Heart right ventricle (tissue), 16 donors: ENCODE results near the gene DNAL1. TPM values are rescaled to one million over a fixed set of nuclear protein-coding genes. Genes with fewer than 3 reads are reported as not detected.
"Not testable (repeated sequence)": the region's sequence is repeated elsewhere in the genome, so short reads cannot be mapped to it uniquely, and the experiment has no call there.

Experiments
- ATAC-seq, 8 donors: fragments of 200-7000 bp; cut with Tn5 transposase; one replicate each; pipeline ENCODE4 v1.9.1; 2020; ENCODE audit warnings: mild to moderate bottlenecking in 8 of 8, moderate library complexity in 8 of 8, moderate number of reproducible peaks in 1 of 8
- DNase-seq, 2 donors: peaks; one replicate each; pipeline ENCODE4 v3.0.0-alpha.2; 2020
- H3K27ac ChIP-seq, 10 donors: fragments of 200-600 bp; sonication (generic) in 2 of 10; one replicate each; pipeline versions ENCODE4 v1.5.0 to v1.8.0; 2020 to 2022; ENCODE audit warnings: mild to moderate bottlenecking in 3 of 10
- H3K27me3 ChIP-seq, 7 donors: fragments of 200-600 bp; one replicate each; pipeline ENCODE4 v1.8.0; 2021 to 2022; ENCODE audit warnings: mild to moderate bottlenecking in 2 of 7
- H3K36me3 ChIP-seq, 9 donors: fragments of 200-600 bp; sonication (generic) in 1 of 9; one replicate each; pipeline versions ENCODE4 v1.5.0 to v1.8.0; 2020 to 2022; ENCODE audit warnings: mild to moderate bottlenecking in 2 of 9
- H3K4me1 ChIP-seq, 9 donors: fragments of 200-600 bp; sonication (generic) in 1 of 9; one replicate each; pipeline versions ENCODE4 v1.5.0 to v1.8.0; 2020 to 2022; ENCODE audit warnings: mild to moderate bottlenecking in 4 of 9
- H3K4me3 ChIP-seq, 10 donors: fragments of 200-600 bp; sonication (generic) in 2 of 10; one replicate each; pipeline versions ENCODE4 v1.5.0 to v1.8.0; 2020 to 2022; ENCODE audit warnings: mild to moderate bottlenecking in 7 of 10, moderate library complexity in 2 of 10
- H3K9me3 ChIP-seq, 11 donors: fragments of 200-600 bp in 10 of 11; sonication (generic) in 2 of 11; one replicate each; pipeline versions ENCODE4 v1.5.0 to v1.8.0; 2013 to 2022; ENCODE audit warnings: mild to moderate bottlenecking in 2 of 11, control low read depth in 1 of 11, moderate library complexity in 1 of 11
- WGBS, 2 donors: extraction: QIAGEN DNeasy Blood & Tissue Kit; methylation state at CpG; one replicate each; pipeline ENCODE4 v1.1.7; 2013; ENCODE audit warnings: inconsistent platforms in 1 of 2; 5-methylcytosine and 5-hydroxymethylcytosine counted together
- intact Hi-C, 10 donors: fragments of 100-400 bp; cut with DNase I; formaldehyde crosslinking; loops; one replicate each; pipeline versions ENCODE4 v1.11.1 to v1.14.2; 2022
- polyA plus RNA-seq, 2 donors: library from polyadenylated mRNA; stranded (reverse); fragments of 200-250 nt; gene quantifications; one replicate each; pipeline ENCODE4 v1.2.3, GENCODE V29; 2013
- total RNA-seq, 10 donors: library from RNA; stranded (reverse); fragmentation: NEBNext Ultra II Directional in 3 of 10; extraction: Animal tissue kit (Norgen Biotek cat#: 25700) in 3 of 10; gene quantifications; one replicate each; pipeline versions ENCODE4 v1.2.1 to v1.2.4, GENCODE V29; 2021 to 2023
- TF ChIP-seq, protein P1 (sequence below), 9 donors: fragments of 200-600 bp; sonication (generic) in 2 of 9; IDR thresholded peaks; one replicate each; pipeline versions ENCODE4 v1.5.0 to v1.8.0; 2021 to 2022; ENCODE audit warnings: antibody characterized with exemption in 9 of 9, mild to moderate bottlenecking in 5 of 9, moderate library complexity in 1 of 9
- donor health status: Arrhythmogenic right ventricular cardiomyopathy.
- donor health status: ischemic (EF 13 %, LVEDD 7.1; RV severe dilation, severe dysfunction).
- donor health status: healthy with polysubstance abuse.
- donor health status: DM: no; HTN: yes; CAD: no.
- donor health status: DM: no; HTN: no; CAD: no.
- donor health status: ischemic (EF 25% LVEDD 6.9; RV normal size, moderate dysfunction).
- donor health status: ischemic (EF 25% LVEDD 5.7; RV mildly dilated, moderate dysfunction).
- donor health status: healthy.
- donor health status: DM: yes; HTN: yes; CAD: no.
- donor health status: Ischemic cardiomyopathy.
- donor health status: ischemic (EF 35%, LVEDD 5.7; RV mildly dilated, moderate dysfunction).
- donor health status: nonischemic (EF 11% LVEDD 7.7; RV severe dilation, severe dysfunction).
- donor health status: DM: yes; HTN: yes; CAD: no.
- donor health status: PGD.
- donor health status: ischemic (EF 29% LVEDD 5.4; RV normal size, mild dysfunction).
- donor health status: nonischemic (EF 23%, LVEDD 6.1; RV moderate dilation, normal function).

Gene DNAL1
- total and polyA plus RNA-seq, 12 donors = 5.9 to 21.2 (median 13.7) TPM

DNA sequence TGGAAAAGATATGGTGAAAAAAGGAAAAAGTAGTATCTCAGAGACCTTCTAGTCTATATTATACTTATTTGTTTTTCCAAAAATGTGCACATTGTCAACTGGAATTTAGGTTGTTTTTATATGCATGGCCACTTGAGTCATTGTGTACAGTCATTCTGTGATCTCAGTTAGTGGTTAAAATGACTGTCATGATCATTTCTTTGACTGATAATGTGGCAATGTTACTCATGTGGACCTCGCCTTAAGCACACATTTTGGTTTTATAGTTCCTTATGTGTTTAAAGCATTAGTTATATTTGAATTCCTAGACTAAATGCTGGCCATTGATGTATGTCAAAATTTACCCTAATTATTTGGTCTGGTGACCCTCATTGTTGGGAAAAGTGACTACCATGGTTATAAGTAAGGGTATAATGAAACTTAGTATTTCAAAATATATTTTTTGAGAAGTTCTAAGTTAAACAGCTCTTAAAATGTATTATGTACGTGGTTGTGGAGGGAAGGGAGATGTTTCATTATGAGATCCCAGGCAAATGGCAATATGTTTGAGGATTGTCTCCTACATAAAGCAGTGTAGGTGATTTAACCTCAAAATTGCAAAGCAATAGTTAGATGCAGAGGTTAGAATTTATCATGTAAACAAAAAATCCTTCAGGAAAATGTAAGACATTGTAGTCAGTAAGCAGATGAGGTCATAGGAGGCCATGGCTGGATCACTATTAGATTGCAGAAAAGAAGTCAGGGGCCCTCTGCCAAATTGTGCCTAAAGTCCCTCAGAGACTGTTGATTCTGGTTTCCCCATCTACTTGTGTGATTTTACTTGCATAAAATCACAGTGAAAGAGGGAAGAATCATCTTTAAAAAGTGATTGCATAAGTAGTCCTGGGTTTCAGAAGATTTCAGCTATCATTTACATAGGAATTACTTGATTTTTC, 51.9 kb downstream of the DNAL1 start:
- Histone ChIP-seq H3K36me3 (peaks cover 0 to 63% (median 8%) of the 10 kb centered on the region in 9 donors), H3K4me3 (no peak overlapping the region), H3K4me1 (peaks cover 0 to 5% (median 0%) of the 10 kb centered on the region in 9 donors), H3K27ac (peak overlapping the region in 1 of 10 donors; percentile 29), H3K27me3 (no peaks in the 10 kb centered on the region), H3K9me3 (no peaks in the 10 kb centered on the region)
- TF ChIP-seq, protein P1, sequence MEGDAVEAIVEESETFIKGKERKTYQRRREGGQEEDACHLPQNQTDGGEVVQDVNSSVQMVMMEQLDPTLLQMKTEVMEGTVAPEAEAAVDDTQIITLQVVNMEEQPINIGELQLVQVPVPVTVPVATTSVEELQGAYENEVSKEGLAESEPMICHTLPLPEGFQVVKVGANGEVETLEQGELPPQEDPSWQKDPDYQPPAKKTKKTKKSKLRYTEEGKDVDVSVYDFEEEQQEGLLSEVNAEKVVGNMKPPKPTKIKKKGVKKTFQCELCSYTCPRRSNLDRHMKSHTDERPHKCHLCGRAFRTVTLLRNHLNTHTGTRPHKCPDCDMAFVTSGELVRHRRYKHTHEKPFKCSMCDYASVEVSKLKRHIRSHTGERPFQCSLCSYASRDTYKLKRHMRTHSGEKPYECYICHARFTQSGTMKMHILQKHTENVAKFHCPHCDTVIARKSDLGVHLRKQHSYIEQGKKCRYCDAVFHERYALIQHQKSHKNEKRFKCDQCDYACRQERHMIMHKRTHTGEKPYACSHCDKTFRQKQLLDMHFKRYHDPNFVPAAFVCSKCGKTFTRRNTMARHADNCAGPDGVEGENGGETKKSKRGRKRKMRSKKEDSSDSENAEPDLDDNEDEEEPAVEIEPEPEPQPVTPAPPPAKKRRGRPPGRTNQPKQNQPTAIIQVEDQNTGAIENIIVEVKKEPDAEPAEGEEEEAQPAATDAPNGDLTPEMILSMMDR (IDR thresholded peaks at IDR 0.05) = no peak
- intact Hi-C loops = no loop called here
- DNase-seq = no peak
- WGBS, 2 donors = 90 to 93% methylated on average over 2 of the region's 2 CpGs
- no peak for ATAC-seq

DNA sequence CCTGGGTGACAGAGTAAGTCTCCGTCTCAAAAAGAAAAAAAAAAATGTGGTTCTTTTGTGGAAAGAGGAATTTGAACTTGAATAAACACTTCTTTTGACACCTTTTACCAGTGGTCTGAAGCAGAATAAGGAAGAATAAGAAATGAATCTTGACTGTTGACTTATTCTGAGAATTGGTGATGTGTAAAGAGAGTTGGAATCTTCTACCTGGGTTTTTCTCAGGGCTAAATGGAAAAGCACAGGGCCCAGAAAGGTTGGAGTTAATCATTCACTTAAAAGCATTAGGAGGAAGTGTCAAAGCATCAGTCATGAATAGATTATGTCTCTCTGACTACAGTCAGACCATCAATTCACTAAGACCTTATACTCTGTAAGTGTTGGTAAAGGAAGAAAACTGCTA, 55.5 kb downstream of the DNAL1 start:
- Histone ChIP-seq H3K27me3 (no peaks in the 10 kb centered on the region), H3K27ac (no peak overlapping the region), H3K4me1 (peaks cover 0 to 5% (median 0%) of the 10 kb centered on the region in 9 donors), H3K9me3 (no peaks in the 10 kb centered on the region), H3K4me3 (no peak overlapping the region), H3K36me3 (peaks cover 0 to 36% (median 0%) of the 10 kb centered on the region in 9 donors)
- intact Hi-C loops = no loop called here
- DNase-seq (no peak), ATAC-seq (no peak)
- TF ChIP-seq, protein P1 (IDR thresholded peaks at IDR 0.05) = no peak
- 41 to 100% methylated on average over 1 of the region's 1 CpG for WGBS, 2 donors

DNA sequence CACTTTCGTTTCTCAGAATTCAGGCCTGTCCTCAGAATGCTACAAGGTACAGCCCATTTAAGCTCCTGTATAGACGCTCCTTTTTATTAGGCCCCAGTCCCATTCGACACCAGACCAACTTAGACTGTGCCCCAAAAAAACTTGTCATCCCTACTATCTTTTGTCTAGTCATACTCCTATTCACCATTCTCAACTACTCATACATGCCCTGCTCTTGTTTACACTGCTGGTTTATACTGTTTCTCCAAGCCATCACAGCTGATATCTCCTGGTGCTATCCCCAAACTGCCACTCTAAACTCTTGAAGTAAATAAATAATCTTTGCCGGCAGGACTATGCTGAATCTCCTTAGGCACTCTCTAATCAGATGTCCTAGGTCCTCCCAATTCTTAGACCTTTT, 63.3 kb downstream of the DNAL1 start:
- H3K36me3 ChIP-seq, H3K27ac ChIP-seq, ATAC-seq, H3K9me3 ChIP-seq, H3K4me3 ChIP-seq, intact Hi-C loops, H3K27me3 ChIP-seq, DNase-seq: not testable (repeated sequence)
- WGBS, 2 donors = 61 to 93% methylated on average over 1 to 4 of the region's 4 CpGs
- peaks cover 0 to 21% (median 18%) of the 10 kb centered on the region in 9 donors for H3K4me1 ChIP-seq

DNA sequence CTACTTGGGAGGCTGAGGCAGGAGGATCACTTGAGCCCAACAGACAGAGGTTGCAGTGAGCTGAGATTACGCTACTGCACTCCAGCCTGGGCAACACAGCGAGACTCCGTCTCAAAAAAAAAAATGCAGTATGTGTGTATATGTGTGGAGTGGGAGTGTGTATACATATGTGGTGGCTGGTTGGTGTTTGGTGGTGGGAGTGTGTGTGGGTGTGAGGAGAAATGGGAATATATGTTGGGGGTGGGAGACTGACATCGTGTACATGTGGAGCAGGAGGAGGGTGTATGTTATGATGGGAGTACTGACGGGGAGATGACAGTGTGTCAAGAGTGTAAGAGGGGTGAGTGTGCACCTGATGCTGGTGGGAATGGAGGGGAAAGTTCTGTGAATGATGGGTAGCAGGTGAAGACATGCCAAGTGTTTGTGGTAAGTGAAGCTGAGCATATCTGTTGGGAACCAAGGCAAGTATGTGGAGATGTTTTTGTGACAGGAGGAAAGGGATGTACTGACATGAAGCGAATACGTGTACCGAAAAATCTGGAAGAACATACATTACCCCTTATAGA, 65.2 kb downstream of the DNAL1 start:
- 93 to 94% methylated on average over 8 of the region's 8 CpGs for WGBS, 2 donors
- DNase-seq = no peak
- peaks cover 0 to 32% (median 22%) of the 10 kb centered on the region in 9 donors for H3K4me1 ChIP-seq
- peaks cover 0 to 3% (median 0%) of the 10 kb centered on the region in 9 donors for H3K36me3 ChIP-seq
- H3K27me3 ChIP-seq = no peaks in the 10 kb centered on the region
- intact Hi-C loops = no loop called here
- no peaks in the 10 kb centered on the region for H3K9me3 ChIP-seq
- no peak overlapping the region for H3K4me3 ChIP-seq
- TF ChIP-seq, protein P1 (IDR thresholded peaks at IDR 0.05) = no peak
- H3K27ac ChIP-seq = no peak overlapping the region
- no peak for ATAC-seq
